ENCODE results near the gene RASA2. TPM values are rescaled to one million over a fixed set of nuclear protein-coding genes. Genes with fewer than 3 reads are reported as not detected.

The RASA2 gene
- total and polyA plus RNA-seq, 2 of the 4 experiments (the other 2 are of a cell fraction), result 6.1 to 14.0 TPM

DNA sequence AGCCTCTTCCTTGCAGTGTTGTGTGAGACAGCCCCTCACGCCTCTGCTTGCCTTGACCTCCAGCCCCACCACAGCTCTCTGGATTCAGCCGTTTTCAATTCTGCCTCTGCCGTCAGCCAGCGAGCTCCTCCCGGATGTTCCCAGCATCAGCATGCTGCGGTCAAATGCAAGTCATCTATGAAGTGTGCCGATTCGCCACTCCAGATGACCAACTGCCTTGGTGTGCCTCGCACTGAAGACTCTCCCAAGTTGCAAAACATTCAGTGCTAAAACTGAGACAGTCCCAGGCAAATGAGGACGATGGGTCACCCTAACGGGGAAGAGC is 30.6 kb upstream of the RASA2 start:
- Histone ChIP-seq H3K18ac (ENCODE audit: low read depth, low read length) (peak overlapping the region; percentile 10), H4K91ac (ENCODE audit: insufficient read depth, low read depth, low read length) (peak overlapping the region; percentile 62), H2AK5ac (ENCODE audit: low read depth, low read length) (peak overlapping the region; percentile 48), H3K27ac (ENCODE audit: insufficient read depth, low read length) (peak overlapping the region; percentile 71), H3K9me3 (ENCODE audit: control insufficient read depth, insufficient read depth, low read length) (no peaks in the 10 kb centered on the region), H3K79me1 (ENCODE audit: low read depth in 1 of 2, low read length in 2 of 2) (peaks cover 0 to 19% of the 10 kb centered on the region in 2 experiments; a peak in 2 of 4 replicates), H3K4ac (ENCODE audit: low read depth, low read length) (peak overlapping the region; percentile 79), H2BK20ac (ENCODE audit: low read depth, low read length) (peak overlapping the region; percentile 75), H2BK5ac (ENCODE audit: low read depth, low read length, poor library complexity, severe bottlenecking) (peak overlapping the region; percentile 72), H3K14ac (replicated peaks; ENCODE audit: low read depth, low read length) (peak overlapping the region; percentile 76), H3K9me1 (ENCODE audit: insufficient read depth, low read length) (peaks cover 20% of the 10 kb centered on the region), H3K56ac (ENCODE audit: extremely low read depth, insufficient read depth, low read length) (peak overlapping the region; percentile 59; the same call in 1 of the 2 replicates), H3K4me3 (ENCODE audit: insufficient read depth, low read depth, low read length) (no peak overlapping the region), H4K5ac (ENCODE audit: low read depth, low read length) (peak overlapping the region; percentile 19), H2BK15ac (ENCODE audit: low read depth, low read length) (peak overlapping the region; percentile 89; the same call in 2 of the 3 replicates), H3K36me3 (ENCODE audit: control insufficient read depth, insufficient read depth, low read length) (no peaks in the 10 kb centered on the region), H2AK9ac (replicated peaks; ENCODE audit: low read depth, low read length, poor library complexity) (peak overlapping the region; percentile 74), H3K23ac (ENCODE audit: low read depth, low read length) (peak overlapping the region; percentile 75; the same call in 1 of the 2 replicates), H3K9ac (ENCODE audit: low read depth, low read length) (peak overlapping the region; percentile 44; the same call in 1 of the 2 replicates), H2AFZ (replicated peaks; ENCODE audit: low read length, poor library complexity) (peak overlapping the region; percentile 66), H4K20me1 (ENCODE audit: insufficient read depth, low read length) (no peaks in the 10 kb centered on the region), H3K4me1 (ENCODE audit: control insufficient read depth, insufficient read depth, low read length) (peaks cover 19% of the 10 kb centered on the region), H2BK120ac (ENCODE audit: low read depth, low read length) (peak overlapping the region; percentile 85), H3K4me2 (ENCODE audit: low read depth, low read length) (peak overlapping the region; percentile 16; the same call in 1 of the 2 replicates), H3K27me3 (ENCODE audit: control insufficient read depth, insufficient read depth, low read length) (no peaks in the 10 kb centered on the region), H4K8ac (ENCODE audit: low read depth in 2 of 2, low read length in 2 of 2) (peak overlapping the region; percentile 45 to 77; a peak in 3 of 4 replicates)
- in situ Hi-C loops (cut with MboI; ENCODE audit: low sequenced_read_pairs), result loop anchor here (10.0 kb wide), 1 partner anchor 451 kb away; no protein-coding TSS in a partner anchor
- ChIA-PET CTCF (interaction anchor here (1.4 kb wide), 1 partner anchor 153 kb away, joined by 5 read pairs; no protein-coding TSS in a partner anchor), POLR2A (ENCODE audit: unreplicated experiment) (interaction anchor here (0.6 kb wide), 1 partner anchor 14 kb away, joined by 3 read pairs; no protein-coding TSS in a partner anchor)
- WGBS, 2 experiments (ENCODE audit: extremely low coverage in 2 of 2, insufficient read length in 1 of 2), result 89% methylated on average over 3 of the region's 11 CpGs; no CpG with 5 or more reads in 1 of the 2 experiments
- dilution Hi-C loops (cut with HindIII; ENCODE audit: low sequenced_read_pairs, unreplicated experiment), result no loop called here
- BruUV-seq (replicated peaks), result no TSS peak
- DNase-seq, result peak; percentile 84
- TF ChIP-seq NFE2L2 (IDR thresholded peaks at IDR 0.05; ENCODE audit: low read depth, low read length), result peak; percentile 40; the same call in 1 of the 2 replicates
- TF ChIP-seq RAD21 (IDR thresholded peaks at IDR 0.05; ENCODE audit: low read length), result no peak
- TF ChIP-seq BHLHE40 (IDR thresholded peaks at IDR 0.05; ENCODE audit: low read depth, low read length), result peak; percentile 26; the same call in 1 of the 2 replicates
- TF ChIP-seq, protein P1, sequence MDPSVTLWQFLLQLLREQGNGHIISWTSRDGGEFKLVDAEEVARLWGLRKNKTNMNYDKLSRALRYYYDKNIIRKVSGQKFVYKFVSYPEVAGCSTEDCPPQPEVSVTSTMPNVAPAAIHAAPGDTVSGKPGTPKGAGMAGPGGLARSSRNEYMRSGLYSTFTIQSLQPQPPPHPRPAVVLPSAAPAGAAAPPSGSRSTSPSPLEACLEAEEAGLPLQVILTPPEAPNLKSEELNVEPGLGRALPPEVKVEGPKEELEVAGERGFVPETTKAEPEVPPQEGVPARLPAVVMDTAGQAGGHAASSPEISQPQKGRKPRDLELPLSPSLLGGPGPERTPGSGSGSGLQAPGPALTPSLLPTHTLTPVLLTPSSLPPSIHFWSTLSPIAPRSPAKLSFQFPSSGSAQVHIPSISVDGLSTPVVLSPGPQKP (IDR thresholded peaks at IDR 0.05; ENCODE audit: borderline replicate concordance, low read depth, low read length), result no peak
- TF ChIP-seq CEBPB (IDR thresholded peaks at IDR 0.05; ENCODE audit: low read depth, low read length), result peak; percentile 73; the same call in 1 of the 2 replicates
- TF ChIP-seq FOS (IDR thresholded peaks at IDR 0.05; ENCODE audit: low read depth, low read length), result no peak
- ATAC-seq (ENCODE audit: low read depth), result peak; percentile 15
- intact Hi-C loops (cut with micrococcal nuclease), result no loop called here
